MV-4-11 (cell line): ENCODE measurements around the gene GRM5.

ENCODE experiments used
- DNase-seq: peaks from one replicate; lab custom pipeline; 2025; lab: John Stamatoyannopoulos, UW

Gene GRM5

GRCh38 chr11:88617226-88617625, 448.6 kb downstream of the GRM5 start:
- no peak for DNase-seq

- no peak for DNase-seq
These were observed 461.5 kb downstream of the GRM5 start for GRCh38 chr11:88604260-88604659.

GRCh38 chr11:88603091-88603867, 462.5 kb downstream of the GRM5 start:
- DNase-seq: no peak

GRCh38 chr11:88597387-88597786, 468.4 kb downstream of the GRM5 start:
- no peak for DNase-seq

GRCh38 chr11:88596786-88597185, 469.0 kb downstream of the GRM5 start:
- DNase-seq: no peak

GRCh38 chr11:88594274-88594950, 471.4 kb downstream of the GRM5 start:
- no peak for DNase-seq

- no peak for DNase-seq
These were observed 475.4 kb downstream of the GRM5 start for GRCh38 chr11:88590361-88590760.

- no peak for DNase-seq
These were observed 482.5 kb downstream of the GRM5 start for GRCh38 chr11:88583251-88583650.

GRCh38 chr11:88579466-88579865, 486.3 kb downstream of the GRM5 start:
- no peak for DNase-seq

- no peak for DNase-seq
These were observed 489.0 kb downstream of the GRM5 start for GRCh38 chr11:88576741-88577140.

GRCh38 chr11:88575916-88576315, 489.9 kb downstream of the GRM5 start:
- no peak for DNase-seq

- DNase-seq: no peak
These were observed 496.4 kb downstream of the GRM5 start for GRCh38 chr11:88569342-88569741.

GRCh38 chr11:88555829-88556202, 510.0 kb downstream of the GRM5 start:
- no peak for DNase-seq

- DNase-seq: no peak
These were observed 510.6 kb downstream of the GRM5 start for GRCh38 chr11:88555018-88555828.

GRCh38 chr11:88553204-88553603, 512.6 kb downstream of the GRM5 start:
- no peak for DNase-seq

GRCh38 chr11:88552379-88553062, 513.3 kb downstream of the GRM5 start:
- peak; percentile 55 for DNase-seq

GRCh38 chr11:88544656-88545280, 521.0 kb downstream of the GRM5 start:
- DNase-seq: no peak

- peak; percentile 78 for DNase-seq
These were observed 521.7 kb downstream of the GRM5 start for GRCh38 chr11:88543902-88544655.

GRCh38 chr11:88541006-88541405, 524.8 kb downstream of the GRM5 start:
- DNase-seq: no peak

- no peak for DNase-seq
These were observed 527.7 kb downstream of the GRM5 start for GRCh38 chr11:88538098-88538497.

- no peak for DNase-seq
These were observed 528.2 kb downstream of the GRM5 start for GRCh38 chr11:88537613-88538012.
